ENCODE measurements around the gene GOLGA6A.

GOLGA6A gene

GRCh38 chr15:74038707-74039655 is 43.4 kb downstream of the GOLGA6A start:
- in situ Hi-C loops (cut with HindIII; ENCODE audit: low sequenced_read_pairs), result no loop called here

GRCh38 chr15:74037171-74038117 is 44.9 kb downstream of the GOLGA6A start:
- in situ Hi-C loops (cut with HindIII; ENCODE audit: low sequenced_read_pairs), result no loop called here

GRCh38 chr15:74036271-74037170 is 45.8 kb downstream of the GOLGA6A start:
- in situ Hi-C loops (cut with HindIII; ENCODE audit: low sequenced_read_pairs), result no loop called here

GRCh38 chr15:74035121-74036017 is 47.0 kb downstream of the GOLGA6A start:
- in situ Hi-C loops (cut with HindIII; ENCODE audit: low sequenced_read_pairs), result no loop called here

GRCh38 chr15:74034206-74034755 is 48.1 kb downstream of the GOLGA6A start:
- in situ Hi-C loops (cut with HindIII; ENCODE audit: low sequenced_read_pairs), result no loop called here

- in situ Hi-C loops (cut with HindIII; ENCODE audit: low sequenced_read_pairs), result no loop called here
Measured at GRCh38 chr15:74032606-74033561, 49.5 kb downstream of the GOLGA6A start.

- in situ Hi-C loops (cut with HindIII; ENCODE audit: low sequenced_read_pairs), result no loop called here
Measured at GRCh38 chr15:74032046-74032445, 50.3 kb downstream of the GOLGA6A start.

- in situ Hi-C loops (cut with HindIII; ENCODE audit: low sequenced_read_pairs), result no loop called here
Measured at GRCh38 chr15:74028646-74029045, 53.7 kb downstream of the GOLGA6A start.

- in situ Hi-C loops (cut with HindIII; ENCODE audit: low sequenced_read_pairs), result no loop called here
Measured at GRCh38 chr15:74027688-74028087, 54.7 kb downstream of the GOLGA6A start.

- in situ Hi-C loops (cut with HindIII; ENCODE audit: low sequenced_read_pairs), result no loop called here
Measured at GRCh38 chr15:74025436-74025835, 56.9 kb downstream of the GOLGA6A start.

- in situ Hi-C loops (cut with HindIII; ENCODE audit: low sequenced_read_pairs), result no loop called here
Measured at GRCh38 chr15:74024687-74025086, 57.7 kb downstream of the GOLGA6A start.

- in situ Hi-C loops (cut with HindIII; ENCODE audit: low sequenced_read_pairs), result no loop called here
Measured at GRCh38 chr15:74022706-74023470, 59.5 kb downstream of the GOLGA6A start.

Measured in DLD1 (cell line).